GM20431 (cell line): Measurements from ENCODE around the gene ARHGEF7.

Experiments
- in situ Hi-C: fragments of 300-500 bp; cut with MseI, MboI; formaldehyde crosslinking; loops from one replicate; pipeline ENCODE4 v1.15.0; 2020; ENCODE audit warnings: low sequenced_read_pairs; ENCODE audit not compliant: unreplicated experiment

The ARHGEF7 gene

DNA sequence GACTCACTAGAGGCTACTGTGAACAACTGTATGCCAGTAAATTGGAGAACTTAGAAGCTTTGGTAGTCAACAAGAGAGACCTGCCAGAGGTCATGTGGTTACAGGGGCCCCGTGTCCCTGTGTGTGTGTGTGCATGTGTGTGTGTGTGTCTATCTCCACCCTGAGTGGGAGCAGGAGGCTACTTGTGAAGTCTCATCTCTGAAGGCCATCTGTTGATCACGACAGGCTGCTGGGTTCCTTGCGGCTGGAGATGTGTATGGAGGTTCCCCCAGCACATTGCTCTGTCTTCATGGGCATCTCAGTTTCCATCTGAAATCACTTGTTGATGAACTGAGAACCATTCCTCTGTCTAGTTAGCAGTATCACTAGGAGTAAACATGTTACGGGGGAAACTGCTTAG lies 147.2 kb downstream of the ARHGEF7 start:
- in situ Hi-C loops: no loop called here

DNA sequence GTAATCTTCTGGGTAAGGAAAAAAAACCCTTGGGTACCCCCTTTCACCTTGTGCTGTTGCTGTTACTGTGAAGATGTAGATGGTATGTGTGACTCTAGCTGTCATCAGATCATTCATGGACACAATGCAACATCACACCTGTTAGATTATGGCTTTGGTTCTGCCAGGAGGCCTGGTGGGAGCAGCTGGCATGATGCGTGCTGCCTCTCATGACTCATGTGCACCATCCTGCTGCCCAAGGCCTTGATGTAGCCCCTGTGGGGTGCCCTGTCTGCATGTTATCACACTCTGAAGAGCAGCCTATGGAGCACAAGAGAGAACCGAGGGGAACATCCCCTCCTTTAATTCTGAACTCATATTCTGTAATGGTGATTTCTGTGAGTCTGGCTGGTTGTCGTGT lies 147.6 kb downstream of the ARHGEF7 start:
- in situ Hi-C loops: no loop called here

DNA sequence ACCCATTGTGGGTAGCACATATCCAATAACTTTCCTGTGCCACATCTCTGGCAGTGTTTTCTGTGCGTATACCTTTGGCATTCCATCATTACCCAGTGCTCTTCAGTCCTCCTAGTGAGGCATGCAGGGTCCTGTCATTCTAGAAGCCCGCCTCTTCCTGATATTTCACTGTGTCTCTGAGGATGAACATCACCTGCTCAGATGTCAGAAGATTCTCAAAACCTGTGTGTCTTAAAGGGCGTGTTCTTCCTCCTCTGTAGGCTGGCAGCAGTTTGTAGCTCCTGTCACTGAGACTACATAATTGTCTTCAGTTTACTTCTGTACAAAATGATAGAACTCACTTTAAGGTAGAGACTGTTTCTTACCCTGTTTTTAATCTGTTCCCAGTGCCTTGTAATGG lies 148.5 kb downstream of the ARHGEF7 start:
- in situ Hi-C loops: no loop called here

DNA sequence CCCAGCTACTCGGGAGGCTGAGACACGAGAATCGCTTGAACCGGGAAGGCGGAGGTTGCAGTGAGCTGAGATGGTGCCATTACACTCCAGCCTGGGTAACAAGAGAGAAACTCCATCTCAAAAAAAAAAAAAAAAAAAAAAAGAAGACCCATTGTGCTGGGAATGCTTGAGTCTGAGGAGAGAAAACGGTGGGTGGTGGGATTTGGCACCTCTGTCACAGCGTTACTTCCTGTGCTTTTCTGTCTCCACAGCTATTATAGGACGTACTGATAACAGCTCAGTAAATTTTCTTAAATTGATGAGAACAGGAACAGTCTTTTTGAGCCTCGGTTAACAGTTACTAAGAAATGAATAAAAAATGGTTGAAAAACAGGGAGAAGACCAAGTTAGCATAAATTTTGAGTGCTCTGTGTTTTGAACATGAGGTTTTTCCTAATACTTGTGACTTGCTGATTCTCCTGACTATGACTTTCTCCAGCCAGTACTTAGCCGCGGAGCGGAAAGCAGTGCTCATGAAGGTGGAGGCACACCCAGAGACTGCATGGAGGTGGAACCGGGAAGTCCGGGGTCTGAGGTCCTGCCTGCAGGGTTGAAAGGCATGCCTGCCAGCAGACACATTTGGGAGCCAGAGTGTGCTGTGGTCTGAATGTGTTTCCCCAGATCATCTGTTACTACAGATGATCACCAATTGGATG lies 150.0 kb downstream of the ARHGEF7 start:
- in situ Hi-C loops: no loop called here

DNA sequence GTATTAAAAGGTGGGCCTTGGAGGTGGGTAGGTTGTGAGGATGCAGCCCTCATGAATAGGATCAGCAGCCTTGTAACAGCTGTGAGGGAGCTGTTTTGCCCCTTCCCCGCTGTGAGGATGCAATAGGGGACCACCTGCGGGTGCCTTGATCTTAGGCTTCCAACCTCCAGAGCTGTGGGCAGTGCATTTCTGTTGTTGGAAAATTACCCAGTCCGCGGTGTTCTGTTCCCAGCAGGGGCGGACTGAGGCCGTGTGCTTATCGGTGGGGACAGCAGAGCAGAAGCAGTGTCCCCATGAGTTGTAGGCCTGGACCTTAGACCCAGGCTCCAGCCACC lies 150.6 kb downstream of the ARHGEF7 start:
- in situ Hi-C loops: no loop called here

DNA sequence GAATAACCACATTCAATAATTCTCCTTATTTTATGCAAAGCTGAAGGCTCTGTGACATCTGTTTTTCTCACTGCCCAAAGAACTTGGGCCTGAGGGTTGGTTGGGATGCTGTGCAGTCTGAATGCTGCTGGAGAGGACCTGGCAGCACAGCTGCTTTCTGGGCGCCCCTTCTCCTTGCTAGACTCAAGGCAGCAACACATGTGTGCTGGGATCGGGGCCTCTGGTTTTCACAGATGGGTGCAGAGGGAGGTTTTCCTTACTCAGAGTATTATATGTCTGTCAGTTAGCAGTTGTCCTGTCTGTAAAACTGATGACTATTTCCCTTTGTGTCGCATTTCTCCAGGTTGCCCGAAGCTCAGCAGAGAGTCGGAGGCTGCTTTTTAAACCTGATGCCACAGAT lies 152.1 kb downstream of the ARHGEF7 start:
- in situ Hi-C loops: no loop called here

DNA sequence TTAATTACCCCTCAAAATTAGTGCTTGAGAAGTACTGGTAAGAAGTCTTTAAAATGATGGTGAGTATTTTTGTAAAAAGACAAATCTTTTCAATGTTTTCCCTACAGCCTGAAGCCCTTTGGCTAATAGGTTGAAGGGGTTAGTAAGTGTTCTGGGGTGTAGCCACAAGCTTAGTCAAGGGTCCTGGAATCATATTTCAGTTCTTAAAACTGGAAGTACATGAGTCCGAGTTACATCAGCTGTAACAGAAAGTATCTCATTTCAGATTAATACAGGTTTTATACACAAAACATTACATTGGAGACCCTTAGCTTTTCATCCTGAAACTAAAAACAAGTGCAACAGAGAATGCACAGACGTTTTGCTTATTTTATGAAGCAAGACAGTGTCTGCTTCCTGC lies 152.7 kb downstream of the ARHGEF7 start:
- in situ Hi-C loops: no loop called here

DNA sequence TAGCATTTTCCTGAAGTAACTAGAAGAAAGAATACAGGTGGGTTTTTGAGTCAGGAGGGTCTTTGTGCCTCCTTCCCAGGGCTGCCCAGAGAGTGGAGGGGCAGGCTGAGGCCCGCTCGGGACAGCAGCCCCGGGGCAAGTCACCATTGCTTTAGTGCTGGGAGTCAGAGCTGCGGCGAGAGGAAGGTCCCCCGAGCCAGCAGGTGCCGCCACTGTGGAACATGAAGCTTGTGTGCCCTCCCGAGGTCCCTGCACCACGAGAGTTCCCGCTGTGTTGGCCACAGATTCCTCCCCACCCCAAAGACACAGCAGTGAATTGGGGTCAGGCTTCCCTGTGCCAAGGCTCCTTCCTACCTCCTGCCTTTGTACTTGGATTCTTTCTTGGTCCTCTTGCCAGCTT lies 154.4 kb downstream of the ARHGEF7 start:
- in situ Hi-C loops: no loop called here

DNA sequence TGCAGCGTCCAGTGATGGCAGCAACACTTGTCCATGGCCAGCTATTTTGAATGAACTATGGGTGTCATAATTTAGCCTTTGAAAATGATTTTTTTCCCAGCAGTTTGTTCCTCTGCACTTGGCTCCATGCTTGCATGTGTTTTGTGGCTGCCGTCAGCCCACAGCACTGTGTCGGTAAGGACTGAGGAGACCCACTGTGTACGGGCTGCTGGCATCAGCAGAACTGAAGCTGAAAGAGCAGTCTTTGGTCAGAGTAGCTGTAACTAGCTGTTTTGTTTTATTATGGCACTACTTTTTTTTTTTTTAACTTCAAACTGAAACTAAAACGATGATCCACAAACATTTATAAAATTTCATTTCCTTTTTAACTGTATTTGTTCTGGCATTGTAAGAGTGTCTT lies 155.0 kb downstream of the ARHGEF7 start:
- in situ Hi-C loops: no loop called here

DNA sequence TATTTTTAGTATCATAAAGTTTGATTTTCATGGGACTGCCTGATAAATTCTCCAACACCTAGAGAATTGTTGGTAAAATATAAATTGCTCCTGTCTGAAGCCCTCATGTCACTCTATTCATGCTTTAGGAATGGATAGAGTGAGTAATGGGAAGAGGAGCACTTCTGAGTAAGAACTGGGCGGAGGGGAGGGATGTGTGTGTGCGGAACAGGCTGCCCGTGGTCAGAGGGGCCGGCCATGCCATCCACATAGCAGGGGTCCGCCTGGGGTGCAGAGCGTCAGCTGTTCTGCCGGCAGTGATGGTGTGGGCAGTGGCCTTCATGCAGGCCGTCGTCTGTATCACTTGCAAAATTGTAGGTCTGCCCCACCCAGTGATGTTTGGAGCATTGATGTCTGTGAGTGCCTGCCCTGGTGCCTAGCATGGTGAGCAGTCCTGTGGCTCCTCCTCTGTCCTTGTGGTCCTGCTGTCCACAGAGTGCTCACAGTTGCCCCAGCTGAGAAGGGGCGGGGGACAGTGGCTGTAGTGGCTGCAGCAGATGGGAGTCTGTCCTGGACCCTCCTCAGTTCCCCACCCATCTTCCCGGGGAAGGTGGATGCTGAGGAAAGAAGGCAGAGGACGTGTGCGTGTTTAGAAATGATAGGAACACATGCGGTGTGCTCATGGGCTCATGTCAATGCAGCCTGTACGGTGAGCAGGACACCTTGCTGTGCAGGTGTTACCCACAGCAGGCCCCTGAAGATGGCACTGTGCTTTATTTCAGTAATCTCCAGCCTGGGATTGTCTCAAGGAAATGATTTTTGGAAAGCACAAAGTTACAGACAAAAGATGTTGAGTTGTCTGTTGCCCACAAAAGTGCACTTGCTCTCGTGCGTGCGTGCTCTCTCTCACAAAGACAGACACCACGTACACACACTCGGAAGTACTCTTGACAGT lies 155.9 kb downstream of the ARHGEF7 start:
- in situ Hi-C loops: no loop called here

DNA sequence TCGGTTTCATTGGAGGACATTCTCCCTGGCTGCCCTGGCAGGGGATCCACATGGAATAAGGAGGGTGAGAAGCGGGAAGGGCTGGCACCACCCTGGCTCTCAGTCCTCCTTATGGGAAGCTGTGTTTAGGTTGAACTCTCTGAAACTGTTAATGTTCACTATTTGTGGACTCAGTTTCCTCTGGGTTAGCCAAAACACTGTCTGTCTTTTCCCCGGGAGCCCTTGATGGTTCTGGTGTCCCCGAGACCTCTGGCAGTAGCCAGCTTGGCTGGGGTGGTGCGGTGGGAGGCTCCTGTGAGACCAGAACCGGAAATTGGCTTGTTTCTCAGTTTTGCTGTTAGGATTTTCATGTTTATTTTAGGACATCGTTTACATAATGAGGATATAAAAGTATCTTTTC lies 157.0 kb downstream of the ARHGEF7 start:
- in situ Hi-C loops: no loop called here

DNA sequence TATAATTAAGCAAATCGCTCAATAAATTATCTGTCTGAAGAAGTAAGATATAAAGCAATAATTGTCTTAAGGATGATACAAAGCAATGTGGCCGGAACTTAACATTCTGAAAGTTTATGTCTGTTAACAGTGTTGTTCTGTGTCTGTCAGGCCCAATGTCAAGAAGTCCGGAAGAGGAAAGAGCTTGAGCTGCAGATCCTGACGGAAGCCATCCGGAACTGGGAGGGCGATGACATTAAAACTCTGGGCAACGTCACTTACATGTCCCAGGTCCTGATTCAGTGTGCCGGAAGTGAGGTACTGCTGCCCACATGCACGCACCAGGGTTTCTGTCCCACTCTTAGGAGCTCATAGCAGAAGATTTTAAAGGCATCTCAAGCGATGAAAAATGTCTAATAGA lies 160.3 kb downstream of the ARHGEF7 start:
- in situ Hi-C loops: no loop called here

DNA sequence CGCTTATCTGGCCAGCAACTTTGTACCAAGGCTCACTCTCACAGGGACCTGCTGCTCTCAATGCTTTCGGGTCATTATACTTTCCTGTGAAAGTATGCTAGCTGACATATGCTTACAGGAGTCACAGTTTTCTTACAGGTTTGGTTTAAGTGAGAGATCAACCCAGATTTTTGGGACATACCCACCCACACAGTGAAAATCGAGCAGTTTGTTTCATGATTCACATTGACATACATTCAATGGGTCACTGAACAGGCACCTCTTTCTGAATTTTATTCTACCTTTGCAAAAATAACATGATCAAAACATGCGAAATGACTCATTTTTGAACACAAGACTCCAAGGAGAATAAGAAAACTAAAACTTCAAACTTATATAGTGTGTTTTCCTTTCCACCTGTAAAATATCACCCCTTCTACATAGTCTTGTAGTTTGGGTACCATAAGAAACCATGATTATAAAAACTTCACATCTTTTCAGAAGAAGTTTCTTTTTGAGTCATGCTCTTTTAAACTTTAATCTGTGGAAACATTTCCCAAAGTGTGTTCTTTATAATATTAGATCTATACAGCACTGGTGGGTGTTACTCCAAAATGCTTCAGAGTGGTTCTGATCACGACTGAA lies 161.0 kb downstream of the ARHGEF7 start:
- in situ Hi-C loops: no loop called here

DNA sequence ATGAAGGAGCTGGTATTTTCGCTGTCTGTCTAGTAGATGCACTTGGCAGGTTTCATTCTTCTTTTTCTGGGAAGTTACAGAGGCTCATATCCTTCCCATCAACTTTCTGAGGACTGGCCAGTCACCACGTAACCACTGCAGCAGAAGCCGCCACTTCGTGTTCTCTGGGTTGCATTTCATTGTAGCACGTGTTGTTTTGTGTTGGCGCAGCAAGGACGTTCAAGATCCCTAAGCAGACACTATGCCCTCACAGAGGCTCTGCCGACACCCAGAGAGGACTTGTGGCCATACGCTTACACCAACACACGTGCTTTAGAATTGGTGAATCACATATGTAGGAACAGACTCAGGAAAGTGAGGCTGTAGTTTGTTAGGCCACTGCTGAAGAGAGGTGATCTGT lies 163.1 kb downstream of the ARHGEF7 start:
- in situ Hi-C loops: no loop called here

DNA sequence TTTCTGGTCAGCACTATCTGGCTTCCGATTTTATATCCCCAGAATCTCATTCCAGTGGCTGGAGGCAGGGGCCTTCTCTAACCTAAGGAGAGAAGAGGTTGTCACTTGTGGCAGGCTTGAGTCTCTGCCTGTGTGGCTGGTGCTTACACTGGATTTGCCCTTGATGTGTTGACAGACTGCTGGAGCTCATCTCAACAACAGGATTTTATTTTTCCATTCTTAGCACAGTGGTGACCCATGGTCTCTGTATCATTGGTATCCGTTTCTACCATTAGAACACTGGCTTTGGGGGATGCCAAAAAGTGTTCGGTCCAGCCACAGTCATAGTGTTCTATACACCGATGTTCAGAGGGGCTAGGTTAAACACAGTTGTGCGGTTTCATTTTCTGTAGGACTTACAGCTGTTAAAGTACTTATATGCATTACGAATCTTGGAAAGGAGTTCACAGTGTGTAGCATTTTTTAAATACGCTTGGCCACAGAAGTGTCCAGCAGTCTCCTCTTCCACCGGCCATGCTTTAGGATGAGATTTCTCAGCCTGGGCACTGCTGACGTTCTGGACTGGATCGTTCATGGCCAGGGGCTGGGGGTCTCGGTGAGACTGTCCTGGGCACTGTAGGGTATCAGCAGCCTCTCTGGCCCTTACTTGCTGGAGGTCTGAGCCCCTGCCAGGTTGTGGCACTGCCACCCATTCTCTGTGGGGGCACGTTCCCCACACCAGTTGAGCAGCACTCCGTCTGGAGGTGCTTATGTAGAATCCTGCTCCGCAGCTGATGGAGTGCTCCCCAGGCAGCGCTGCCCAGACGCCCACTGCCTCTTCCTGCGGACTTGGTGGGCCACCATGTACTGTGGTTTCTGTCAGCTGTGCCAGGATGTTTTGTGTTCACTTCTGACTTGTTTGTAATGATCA lies 163.9 kb downstream of the ARHGEF7 start:
- in situ Hi-C loops: no loop called here

DNA sequence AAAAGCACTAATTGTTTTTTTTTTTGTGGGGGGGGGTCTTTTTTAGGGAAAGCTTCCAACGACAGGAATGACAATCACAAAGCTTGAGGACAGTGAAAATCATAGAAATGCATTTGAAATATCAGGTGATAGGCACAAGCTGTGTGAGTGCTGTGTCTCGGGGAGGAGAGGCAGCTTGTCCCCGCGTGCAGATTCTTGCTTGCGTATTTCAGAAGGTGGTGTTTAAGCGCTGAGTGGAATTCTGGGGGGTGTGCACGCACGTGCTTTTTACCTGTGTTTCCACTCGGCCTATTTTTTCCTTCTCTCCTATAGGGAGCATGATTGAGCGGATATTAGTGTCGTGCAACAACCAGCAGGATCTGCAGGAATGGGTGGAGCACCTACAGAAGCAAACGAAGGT lies 165.1 kb downstream of the ARHGEF7 start:
- in situ Hi-C loops: no loop called here

DNA sequence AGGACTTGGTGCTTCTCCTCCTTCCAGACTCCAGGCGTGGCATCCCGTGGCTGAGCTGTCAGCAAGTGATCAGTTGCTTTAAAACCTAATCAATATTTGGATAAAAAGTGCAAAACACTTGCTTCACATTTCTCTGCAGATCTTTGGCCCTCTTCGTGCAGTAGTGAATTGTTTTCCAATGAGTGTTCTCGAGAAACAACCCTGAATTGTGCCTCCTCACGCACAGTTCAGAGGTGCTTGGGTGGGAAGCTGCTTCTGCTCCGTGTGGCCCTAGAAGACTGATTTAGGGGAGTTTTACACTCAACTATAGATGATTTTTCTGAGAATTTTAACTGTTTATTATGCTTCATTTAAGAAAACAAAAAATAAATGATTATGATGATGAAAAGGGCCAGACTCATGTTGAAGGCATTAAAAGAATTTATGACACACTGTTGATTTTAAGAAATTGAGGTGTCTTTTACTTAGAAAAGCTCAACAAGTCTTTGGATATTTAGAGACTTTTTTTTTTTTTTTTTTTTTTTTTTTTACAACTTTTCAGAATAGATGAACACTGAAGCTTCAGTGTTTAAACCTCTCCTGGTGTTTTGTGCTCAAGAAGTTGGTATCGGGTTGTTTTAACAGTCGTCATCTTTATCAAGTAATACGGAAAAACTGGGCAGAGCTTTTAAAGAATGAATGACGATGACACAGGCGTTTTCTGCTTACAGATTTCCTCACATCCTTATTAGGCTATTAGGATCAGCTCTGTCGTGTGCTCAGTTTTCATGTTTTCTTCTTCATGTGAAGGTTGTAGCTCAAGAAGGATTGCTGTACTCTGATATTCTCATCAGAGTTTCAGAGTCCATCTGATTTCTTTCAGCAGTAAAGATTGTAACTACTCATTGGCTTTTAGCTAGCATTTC lies 165.8 kb downstream of the ARHGEF7 start:
- in situ Hi-C loops: no loop called here

DNA sequence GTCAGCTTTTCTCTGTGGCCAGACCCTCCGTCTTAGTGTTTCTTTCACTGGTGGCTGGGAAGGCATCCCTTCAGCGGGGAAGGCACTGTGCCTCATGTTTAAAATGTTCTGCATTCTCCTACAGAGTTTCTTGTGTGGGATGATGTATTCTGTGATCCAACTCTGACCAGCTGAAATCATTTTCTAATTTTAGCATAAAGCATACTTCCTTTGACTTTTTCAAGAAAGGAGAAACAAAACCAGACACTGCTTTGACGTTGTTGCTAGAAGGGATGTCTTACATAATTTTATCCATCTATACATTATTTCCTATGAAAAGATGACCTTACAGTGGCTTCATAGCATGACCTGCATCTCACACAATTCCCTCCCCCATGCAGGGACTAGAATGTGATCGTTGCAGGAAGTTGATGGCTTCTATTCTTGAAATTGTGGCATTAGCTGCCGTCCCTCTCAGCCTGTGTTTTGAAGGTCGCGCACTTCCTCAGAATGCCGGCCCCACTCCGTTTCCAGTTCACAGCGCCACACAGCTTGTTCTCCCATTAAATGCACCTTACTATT lies 166.7 kb downstream of the ARHGEF7 start:
- in situ Hi-C loops: no loop called here

DNA sequence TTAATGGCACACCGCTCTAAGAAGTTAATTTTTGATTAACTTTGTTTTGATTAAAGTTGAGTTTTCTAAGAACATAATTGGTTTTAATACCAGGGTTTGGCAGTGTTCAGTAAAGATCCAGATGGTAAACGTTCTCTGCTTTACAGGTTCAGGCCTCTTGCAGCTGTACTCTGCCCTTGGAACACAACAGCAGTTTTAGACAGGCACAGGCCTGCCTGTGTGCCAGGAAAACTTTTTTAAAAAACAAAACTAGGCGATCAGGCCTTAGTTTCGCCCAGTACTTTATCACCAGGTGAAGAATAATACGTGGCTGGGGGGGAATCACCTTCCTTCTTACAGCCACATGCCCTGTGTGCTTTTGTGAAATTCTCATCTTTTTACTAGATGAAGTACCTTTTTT lies 167.3 kb downstream of the ARHGEF7 start:
- in situ Hi-C loops: no loop called here
